GM12872 (cell line): ENCODE results near the gene CYP26B1.

Source experiments
- TF ChIP-seq, protein P1 (sequence below): IDR thresholded peaks from 3 replicates; pipeline ENCODE4 v1.5.1; 2011; ENCODE audit warnings: low read depth, mild to moderate bottlenecking, low read length, moderate library complexity; ENCODE audit not compliant: insufficient read depth

CYP26B1 gene

DNA sequence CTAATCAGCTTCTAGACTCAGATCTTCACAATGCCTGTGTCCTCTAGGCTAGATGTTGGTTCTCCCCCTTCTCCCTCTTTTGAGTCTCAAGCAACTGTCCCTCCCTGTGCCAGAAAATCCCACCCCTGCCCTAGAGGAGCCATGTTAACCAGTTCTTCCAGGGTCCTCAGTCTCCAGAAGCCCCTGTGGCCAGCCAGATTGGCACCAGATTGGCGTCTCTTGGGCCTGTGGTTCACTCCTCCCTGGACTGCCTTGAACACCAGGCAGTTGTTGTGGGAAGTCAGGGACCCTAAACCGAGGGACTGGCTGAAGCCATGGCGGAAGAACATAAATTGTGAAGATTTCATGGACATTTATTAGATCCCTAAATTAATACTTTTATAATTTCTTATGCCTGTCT lies 36.6 kb downstream of the CYP26B1 start:
- TF ChIP-seq, protein P1, sequence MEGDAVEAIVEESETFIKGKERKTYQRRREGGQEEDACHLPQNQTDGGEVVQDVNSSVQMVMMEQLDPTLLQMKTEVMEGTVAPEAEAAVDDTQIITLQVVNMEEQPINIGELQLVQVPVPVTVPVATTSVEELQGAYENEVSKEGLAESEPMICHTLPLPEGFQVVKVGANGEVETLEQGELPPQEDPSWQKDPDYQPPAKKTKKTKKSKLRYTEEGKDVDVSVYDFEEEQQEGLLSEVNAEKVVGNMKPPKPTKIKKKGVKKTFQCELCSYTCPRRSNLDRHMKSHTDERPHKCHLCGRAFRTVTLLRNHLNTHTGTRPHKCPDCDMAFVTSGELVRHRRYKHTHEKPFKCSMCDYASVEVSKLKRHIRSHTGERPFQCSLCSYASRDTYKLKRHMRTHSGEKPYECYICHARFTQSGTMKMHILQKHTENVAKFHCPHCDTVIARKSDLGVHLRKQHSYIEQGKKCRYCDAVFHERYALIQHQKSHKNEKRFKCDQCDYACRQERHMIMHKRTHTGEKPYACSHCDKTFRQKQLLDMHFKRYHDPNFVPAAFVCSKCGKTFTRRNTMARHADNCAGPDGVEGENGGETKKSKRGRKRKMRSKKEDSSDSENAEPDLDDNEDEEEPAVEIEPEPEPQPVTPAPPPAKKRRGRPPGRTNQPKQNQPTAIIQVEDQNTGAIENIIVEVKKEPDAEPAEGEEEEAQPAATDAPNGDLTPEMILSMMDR, result no peak

DNA sequence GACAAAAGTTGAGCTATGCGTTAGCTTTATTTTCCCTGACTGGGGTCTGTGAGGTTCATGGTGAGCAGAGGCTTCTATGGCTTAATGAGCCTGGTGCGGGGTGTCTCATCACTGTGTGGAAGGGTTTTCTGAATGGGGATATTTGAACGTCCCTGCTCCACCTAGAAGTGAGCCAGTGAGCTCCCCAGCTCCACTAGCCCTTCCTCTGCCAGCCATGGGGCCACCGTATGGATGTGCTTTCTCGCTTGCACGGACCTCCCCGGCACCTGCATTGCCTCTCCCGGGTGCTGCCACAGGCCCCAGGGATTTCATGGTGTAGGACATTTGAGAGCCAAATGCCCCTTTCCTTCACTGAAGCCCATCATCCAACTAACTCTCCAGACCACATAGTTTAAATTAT lies 37.8 kb downstream of the CYP26B1 start:
- TF ChIP-seq, protein P1, result no peak

DNA sequence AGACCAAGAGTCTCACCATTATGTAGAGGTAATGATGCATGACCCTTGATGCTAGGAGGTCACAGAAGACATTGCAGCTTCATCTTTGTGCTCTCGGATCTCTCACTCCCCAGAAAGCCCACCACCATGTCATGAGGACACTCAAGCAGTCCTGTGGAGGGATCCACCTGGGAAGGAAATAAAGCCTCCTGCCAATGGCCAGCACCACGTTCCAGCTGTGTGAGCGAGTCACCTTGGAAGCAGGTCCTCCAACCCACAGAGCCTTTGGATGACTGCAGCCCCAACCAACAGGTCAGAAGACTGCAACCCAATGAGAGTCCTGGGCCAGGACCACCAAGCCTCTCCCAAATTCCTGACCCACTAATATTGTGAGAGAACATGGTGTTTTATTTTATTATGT lies 38.4 kb downstream of the CYP26B1 start:
- TF ChIP-seq, protein P1, result no peak

DNA sequence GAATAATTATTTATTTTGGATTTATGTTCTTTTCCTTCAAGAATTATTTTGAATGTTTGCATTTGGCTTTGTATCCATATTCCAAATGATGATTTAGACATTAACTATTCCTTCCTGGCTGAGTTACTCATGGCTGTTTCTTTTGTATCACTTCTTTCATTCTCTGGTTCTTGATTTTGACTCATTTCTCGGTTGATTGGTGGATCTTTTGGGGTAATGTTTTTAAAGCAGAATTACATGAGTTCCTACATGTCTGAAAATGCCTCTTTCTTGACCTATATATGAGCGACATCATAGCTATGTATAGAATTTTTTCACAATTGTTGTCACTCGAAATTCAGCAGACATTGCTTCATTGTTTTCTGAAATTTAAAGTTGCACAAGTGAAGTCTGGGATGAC lies 39.5 kb downstream of the CYP26B1 start:
- TF ChIP-seq, protein P1, result no peak

DNA sequence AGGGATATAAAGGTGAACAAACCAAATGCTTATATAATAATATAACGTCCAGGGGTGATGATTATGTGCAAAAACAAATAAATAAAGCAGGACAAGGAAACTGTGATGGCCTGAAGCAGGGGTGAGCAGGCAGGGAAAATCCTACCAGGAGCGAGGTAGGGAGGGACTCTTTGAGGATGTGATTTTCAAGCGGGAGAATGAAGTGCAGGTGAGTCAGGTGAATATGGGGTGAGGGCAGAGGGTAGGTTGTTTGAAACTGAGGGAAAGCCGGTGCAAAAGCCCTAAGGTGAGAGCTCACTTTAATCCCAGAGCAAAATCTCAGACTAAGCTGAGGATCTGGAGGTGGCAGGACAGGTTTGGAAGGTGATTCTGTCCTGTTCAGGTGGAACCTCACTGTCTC lies 40.7 kb downstream of the CYP26B1 start:
- TF ChIP-seq, protein P1, result no peak

DNA sequence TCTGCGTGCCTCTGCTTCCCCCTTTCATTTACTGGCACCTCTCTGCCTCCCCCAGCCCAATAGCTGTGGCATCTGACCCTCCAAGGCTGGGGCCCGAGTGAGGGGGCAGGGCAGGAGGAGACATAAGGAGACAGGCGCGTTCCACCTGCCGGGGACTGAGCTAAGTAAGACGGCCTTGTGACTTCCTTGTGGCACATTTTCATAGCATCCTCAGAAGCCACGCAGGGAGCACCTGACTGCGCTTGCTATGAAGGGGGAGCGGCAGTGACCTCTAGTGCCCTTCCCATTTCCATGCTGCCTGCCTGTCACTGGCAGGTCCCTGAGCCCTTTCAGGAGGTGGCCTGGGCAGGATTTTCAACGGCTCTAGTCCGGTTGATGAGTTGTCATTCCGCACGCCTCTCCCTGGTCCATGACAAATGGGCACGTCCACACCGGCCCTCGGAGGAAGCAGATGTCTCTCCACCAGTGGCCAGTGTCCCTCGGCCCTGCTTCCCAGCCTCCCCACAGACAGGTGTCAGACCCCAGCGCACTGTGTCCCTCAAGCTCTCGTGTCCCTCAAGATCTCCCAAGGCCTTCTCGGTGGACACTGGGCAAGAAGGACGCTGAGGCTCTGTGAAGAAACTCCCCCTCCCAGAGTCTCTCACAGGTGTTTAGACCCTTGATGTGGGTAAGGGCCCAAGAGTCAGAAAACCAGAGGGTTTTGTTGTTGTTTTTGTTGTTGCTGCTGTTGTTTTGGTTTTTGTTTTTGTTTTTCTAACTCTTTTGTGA lies 42.7 kb downstream of the CYP26B1 start:
- TF ChIP-seq, protein P1, result no peak

DNA sequence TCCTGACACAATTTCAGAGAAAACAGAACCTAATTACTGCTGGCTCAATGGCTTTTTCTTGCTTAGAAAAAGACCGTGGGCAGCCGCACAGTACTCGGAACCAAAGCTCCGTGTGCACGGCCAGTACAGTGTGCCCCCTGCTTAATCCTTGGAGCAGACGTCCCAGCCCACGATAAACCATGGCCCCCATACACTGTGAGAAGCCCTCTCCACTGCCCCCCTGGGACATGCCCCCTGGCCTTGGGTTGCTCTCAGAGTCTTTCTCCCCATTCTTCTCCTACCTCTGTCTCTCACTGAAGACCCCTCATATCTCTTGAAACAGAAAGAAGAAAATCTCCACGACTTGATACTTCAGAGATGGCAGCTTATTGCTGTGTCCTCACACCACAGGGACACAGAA lies 44.0 kb downstream of the CYP26B1 start:
- TF ChIP-seq, protein P1, result no peak
